Measurements from ENCODE around the gene MPND.

Gene MPND

DNA sequence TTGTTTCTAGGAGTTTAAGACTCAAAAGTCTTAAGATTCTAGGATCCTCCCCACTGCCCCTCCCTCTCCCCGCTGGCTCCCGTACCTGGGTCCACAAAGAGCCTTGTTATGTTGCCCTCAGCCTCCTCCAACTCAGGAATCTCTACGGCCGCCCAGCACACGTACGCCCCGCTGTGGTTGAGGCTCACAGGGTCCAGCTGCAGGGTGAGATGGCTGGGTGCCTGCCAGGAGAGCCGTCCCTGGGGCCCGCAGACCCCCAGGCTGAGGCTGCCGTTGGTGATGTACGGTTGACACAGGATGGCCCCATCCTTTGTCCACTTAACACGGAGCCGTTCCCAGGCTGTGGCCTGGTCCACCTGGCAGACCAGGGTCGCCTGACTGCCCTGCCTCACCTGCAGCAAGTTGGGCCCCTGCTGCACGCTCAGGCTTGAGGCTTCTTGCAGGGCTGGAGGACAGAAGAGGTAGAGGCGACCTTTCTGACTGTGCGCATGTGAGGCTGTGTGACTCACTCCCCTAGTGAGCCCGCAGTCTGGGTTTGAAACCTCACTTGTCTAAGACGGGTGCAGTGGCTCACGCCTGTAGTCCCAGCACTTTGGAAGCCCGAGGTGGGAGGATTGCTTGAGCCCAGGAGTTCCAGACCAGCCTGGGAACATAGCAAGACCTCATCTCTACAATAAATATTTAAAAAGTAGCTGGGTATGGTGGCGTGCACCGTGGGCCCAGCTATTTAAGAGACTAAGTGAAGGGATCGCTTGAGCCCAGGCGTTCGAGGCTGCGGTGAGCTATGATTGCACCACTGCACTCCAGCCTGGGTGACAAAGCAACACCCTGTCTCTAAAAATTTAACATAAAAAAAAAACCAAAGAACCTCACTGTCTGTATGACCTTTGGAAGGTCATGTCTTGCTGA is 45.2 kb upstream of the MPND start:
- peaks cover 4% of the 10 kb centered on the region; the same call in 1 of the 2 replicates for H3K27me3 ChIP-seq (ENCODE audit: insufficient read depth, low read length)
- no peaks in the 10 kb centered on the region for H3K36me3 ChIP-seq (ENCODE audit: insufficient read depth, low read length)
- no peaks in the 10 kb centered on the region for H3K79me2 ChIP-seq (ENCODE audit: insufficient read depth, low read length)
- peaks cover 18% of the 10 kb centered on the region for H3K4me1 ChIP-seq (ENCODE audit: insufficient read depth, low read length, severe bottlenecking)
- no peaks in the 10 kb centered on the region for H3K9me3 ChIP-seq (ENCODE audit: low read length)
- H3F3A ChIP-seq (ENCODE audit: insufficient read depth, low read length) = no peaks in the 10 kb centered on the region
- H3K4me3 ChIP-seq (ENCODE audit: low read depth, low read length, poor library complexity, severe bottlenecking) = no peak overlapping the region
- TF ChIP-seq CTCF (IDR thresholded peaks at IDR 0.05; ENCODE audit: low read length) (no peak), EZH2 (IDR thresholded peaks at IDR 0.05; ENCODE audit: borderline replicate concordance, low read length) (no peak)
- H4K20me1 ChIP-seq (ENCODE audit: insufficient read depth, low read length) = no peaks in the 10 kb centered on the region
- H3K9ac ChIP-seq (ENCODE audit: low read length) = no peak overlapping the region
- no peak overlapping the region for H3K27ac ChIP-seq (ENCODE audit: low read depth, low read length, poor library complexity, severe bottlenecking)
- no peak overlapping the region for H2AFZ ChIP-seq (ENCODE audit: low read length)
- H3K9me2 ChIP-seq (ENCODE audit: low read depth, low read length) = no peaks in the 10 kb centered on the region
- no peak overlapping the region for H3K4me2 ChIP-seq (ENCODE audit: low read length)

- H3K9me2 ChIP-seq (ENCODE audit: low read depth, low read length) = no peaks in the 10 kb centered on the region
- no peak overlapping the region for H3K4me2 ChIP-seq (ENCODE audit: low read length)
- peaks cover 21% of the 10 kb centered on the region for H3K4me1 ChIP-seq (ENCODE audit: insufficient read depth, low read length, severe bottlenecking)
Observed at GRCh38 chr19:4298810-4299550, 44.4 kb upstream of the MPND start.

GRCh38 chr19:4300589-4300988 is 42.8 kb upstream of the MPND start:
- H3F3A ChIP-seq (ENCODE audit: insufficient read depth, low read length) = no peaks in the 10 kb centered on the region
- H3K9me2 ChIP-seq (ENCODE audit: low read depth, low read length) = no peaks in the 10 kb centered on the region
- no peak overlapping the region for H2AFZ ChIP-seq (ENCODE audit: low read length)
- no peak overlapping the region for H3K27ac ChIP-seq (ENCODE audit: low read depth, low read length, poor library complexity, severe bottlenecking)
- H3K36me3 ChIP-seq (ENCODE audit: insufficient read depth, low read length) = no peaks in the 10 kb centered on the region
- H3K4me1 ChIP-seq (ENCODE audit: insufficient read depth, low read length, severe bottlenecking) = peaks cover 24% of the 10 kb centered on the region
- H4K20me1 ChIP-seq (ENCODE audit: insufficient read depth, low read length) = no peaks in the 10 kb centered on the region
- peaks cover 4% of the 10 kb centered on the region; the same call in 1 of the 2 replicates for H3K27me3 ChIP-seq (ENCODE audit: insufficient read depth, low read length)
- H3K9ac ChIP-seq (ENCODE audit: low read length) = no peak overlapping the region
- H3K9me3 ChIP-seq (ENCODE audit: low read length) = no peaks in the 10 kb centered on the region
- TF ChIP-seq CTCF (IDR thresholded peaks at IDR 0.05; ENCODE audit: low read length) = no peak
- no peak for TF ChIP-seq EZH2 (IDR thresholded peaks at IDR 0.05; ENCODE audit: borderline replicate concordance, low read length)
- no peaks in the 10 kb centered on the region for H3K79me2 ChIP-seq (ENCODE audit: insufficient read depth, low read length)
- no peak overlapping the region for H3K4me3 ChIP-seq (ENCODE audit: low read depth, low read length, poor library complexity, severe bottlenecking)
- H3K4me2 ChIP-seq (ENCODE audit: low read length) = no peak overlapping the region

More at GRCh38 chr19:4298810-4299550, 44.4 kb upstream of the MPND start:
- Histone ChIP-seq H3K27me3 (ENCODE audit: insufficient read depth, low read length) (peaks cover 4% of the 10 kb centered on the region; the same call in 1 of the 2 replicates), H3K4me3 (ENCODE audit: low read depth, low read length, poor library complexity, severe bottlenecking) (no peak overlapping the region), H3K79me2 (ENCODE audit: insufficient read depth, low read length) (no peaks in the 10 kb centered on the region), H3K36me3 (ENCODE audit: insufficient read depth, low read length) (no peaks in the 10 kb centered on the region), H4K20me1 (ENCODE audit: insufficient read depth, low read length) (no peaks in the 10 kb centered on the region), H3K27ac (ENCODE audit: low read depth, low read length, poor library complexity, severe bottlenecking) (no peak overlapping the region), H3K9ac (ENCODE audit: low read length) (no peak overlapping the region), H3K9me3 (ENCODE audit: low read length) (no peaks in the 10 kb centered on the region), H3F3A (ENCODE audit: insufficient read depth, low read length) (no peaks in the 10 kb centered on the region), H2AFZ (ENCODE audit: low read length) (no peak overlapping the region)
- no peak for TF ChIP-seq CTCF (IDR thresholded peaks at IDR 0.05; ENCODE audit: low read length)
- no peak for TF ChIP-seq EZH2 (IDR thresholded peaks at IDR 0.05; ENCODE audit: borderline replicate concordance, low read length)

All from OCI-LY1 (cell line).